HT-29 (cell line): ENCODE results near the gene FPGS. TPM values are rescaled to one million over a fixed set of nuclear protein-coding genes. Genes with fewer than 3 reads are reported as not detected.
"Not testable (repeated sequence)": the region's sequence is repeated elsewhere in the genome, so short reads cannot be mapped to it uniquely, and the experiment has no call there.

Source experiments
- DNase-seq: peaks from one replicate; pipeline ENCODE4 v3.0.0-alpha.2; 2015; ENCODE audit warnings: low spot score
- total RNA-seq: library from RNA; depleted of rRNA; stranded (reverse); fragments of >200 nt; shearing (Covaris generic); gene quantifications from 2 replicates; pipeline ENCODE4 v1.2.3, GENCODE V29; 2014

Gene FPGS
- total RNA-seq, 1 experiment from 2014 or later, result 200 TPM

GRCh38 chr9:127837346-127837745 lies 34.7 kb downstream of the FPGS start:
- no peak for DNase-seq

GRCh38 chr9:127838375-127839078 lies 35.8 kb downstream of the FPGS start:
- peak; percentile 46 for DNase-seq

GRCh38 chr9:127841087-127841835 lies 38.6 kb downstream of the FPGS start:
- no peak for DNase-seq

GRCh38 chr9:127844821-127845359 lies 42.2 kb downstream of the FPGS start:
- DNase-seq, result no peak

GRCh38 chr9:127845619-127846018 lies 42.9 kb downstream of the FPGS start:
- not testable (repeated sequence) for DNase-seq

GRCh38 chr9:127846443-127847177 lies 43.9 kb downstream of the FPGS start:
- DNase-seq, result no peak

- no peak for DNase-seq
Observed at GRCh38 chr9:127847178-127847510, 44.5 kb downstream of the FPGS start.

- DNase-seq, result no peak
Observed at GRCh38 chr9:127847833-127848755, 45.4 kb downstream of the FPGS start.

- DNase-seq, result no peak
Observed at GRCh38 chr9:127848756-127849504, 46.2 kb downstream of the FPGS start.

GRCh38 chr9:127850286-127850830 lies 47.7 kb downstream of the FPGS start:
- DNase-seq, result no peak

- no peak for DNase-seq
Observed at GRCh38 chr9:127852829-127853228, 50.1 kb downstream of the FPGS start.

GRCh38 chr9:127853312-127854183 lies 50.9 kb downstream of the FPGS start:
- no peak for DNase-seq

- DNase-seq, result peak; percentile 54
Observed at GRCh38 chr9:127854184-127854806, 51.6 kb downstream of the FPGS start, which contains the start of gene ENG. TSS of gene ENG (minus strand) at chr9:127854658. CDS start at chr9:127854355, 303 bp downstream.

GRCh38 chr9:127854960-127855359 lies 52.3 kb downstream of the FPGS start:
- no peak for DNase-seq

GRCh38 chr9:127855522-127855921 lies 52.8 kb downstream of the FPGS start:
- DNase-seq, result no peak

GRCh38 chr9:127856094-127856728 lies 53.5 kb downstream of the FPGS start:
- no peak for DNase-seq

- no peak for DNase-seq
Observed at GRCh38 chr9:127856729-127857116, 54.0 kb downstream of the FPGS start.

- DNase-seq, result no peak
Observed at GRCh38 chr9:127857278-127857677, 54.6 kb downstream of the FPGS start.
